Measurements from ENCODE around the gene ADARB1.

The ADARB1 gene

DNA sequence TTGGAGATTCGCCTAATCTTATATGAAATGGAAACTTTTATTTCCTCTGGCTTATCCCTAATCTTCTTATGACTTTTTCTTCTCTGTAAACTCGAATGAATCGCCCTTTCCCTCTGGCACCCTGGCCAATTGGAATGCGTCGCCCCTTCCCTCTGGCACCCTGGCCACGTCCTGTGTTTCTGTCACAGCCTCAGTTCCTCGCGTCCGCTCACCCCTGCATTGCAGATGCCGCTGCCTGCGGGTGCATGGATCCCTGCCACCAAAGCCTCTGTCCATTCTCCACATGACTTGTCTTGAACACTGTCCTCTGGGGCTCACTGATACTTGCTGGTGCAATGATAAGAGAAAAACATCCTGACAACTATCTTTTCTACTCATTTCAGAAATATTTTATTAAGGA is 104.6 kb downstream of the ADARB1 start:
- ATAC-seq (ENCODE audit: low read depth) = no peak
- no peak for DNase-seq (ENCODE audit: low spot score)
- TF ChIP-seq, protein P1, sequence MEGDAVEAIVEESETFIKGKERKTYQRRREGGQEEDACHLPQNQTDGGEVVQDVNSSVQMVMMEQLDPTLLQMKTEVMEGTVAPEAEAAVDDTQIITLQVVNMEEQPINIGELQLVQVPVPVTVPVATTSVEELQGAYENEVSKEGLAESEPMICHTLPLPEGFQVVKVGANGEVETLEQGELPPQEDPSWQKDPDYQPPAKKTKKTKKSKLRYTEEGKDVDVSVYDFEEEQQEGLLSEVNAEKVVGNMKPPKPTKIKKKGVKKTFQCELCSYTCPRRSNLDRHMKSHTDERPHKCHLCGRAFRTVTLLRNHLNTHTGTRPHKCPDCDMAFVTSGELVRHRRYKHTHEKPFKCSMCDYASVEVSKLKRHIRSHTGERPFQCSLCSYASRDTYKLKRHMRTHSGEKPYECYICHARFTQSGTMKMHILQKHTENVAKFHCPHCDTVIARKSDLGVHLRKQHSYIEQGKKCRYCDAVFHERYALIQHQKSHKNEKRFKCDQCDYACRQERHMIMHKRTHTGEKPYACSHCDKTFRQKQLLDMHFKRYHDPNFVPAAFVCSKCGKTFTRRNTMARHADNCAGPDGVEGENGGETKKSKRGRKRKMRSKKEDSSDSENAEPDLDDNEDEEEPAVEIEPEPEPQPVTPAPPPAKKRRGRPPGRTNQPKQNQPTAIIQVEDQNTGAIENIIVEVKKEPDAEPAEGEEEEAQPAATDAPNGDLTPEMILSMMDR (IDR thresholded peaks at IDR 0.05; ENCODE audit: poor library complexity, severe bottlenecking) = no peak
- Histone ChIP-seq H3K36me3 (ENCODE audit: low read depth) (peaks cover 10% of the 10 kb centered on the region), H3K27ac (ENCODE audit: poor library complexity, severe bottlenecking) (no peak overlapping the region), H3K4me1 (ENCODE audit: insufficient read depth, poor library complexity, severe bottlenecking) (no peaks in the 10 kb centered on the region), H3K9me3 (ENCODE audit: severe bottlenecking) (no peaks in the 10 kb centered on the region), H3K27me3 (ENCODE audit: insufficient read depth, poor library complexity, severe bottlenecking) (no peaks in the 10 kb centered on the region), H3K4me3 (ENCODE audit: severe bottlenecking) (no peak overlapping the region)

DNA sequence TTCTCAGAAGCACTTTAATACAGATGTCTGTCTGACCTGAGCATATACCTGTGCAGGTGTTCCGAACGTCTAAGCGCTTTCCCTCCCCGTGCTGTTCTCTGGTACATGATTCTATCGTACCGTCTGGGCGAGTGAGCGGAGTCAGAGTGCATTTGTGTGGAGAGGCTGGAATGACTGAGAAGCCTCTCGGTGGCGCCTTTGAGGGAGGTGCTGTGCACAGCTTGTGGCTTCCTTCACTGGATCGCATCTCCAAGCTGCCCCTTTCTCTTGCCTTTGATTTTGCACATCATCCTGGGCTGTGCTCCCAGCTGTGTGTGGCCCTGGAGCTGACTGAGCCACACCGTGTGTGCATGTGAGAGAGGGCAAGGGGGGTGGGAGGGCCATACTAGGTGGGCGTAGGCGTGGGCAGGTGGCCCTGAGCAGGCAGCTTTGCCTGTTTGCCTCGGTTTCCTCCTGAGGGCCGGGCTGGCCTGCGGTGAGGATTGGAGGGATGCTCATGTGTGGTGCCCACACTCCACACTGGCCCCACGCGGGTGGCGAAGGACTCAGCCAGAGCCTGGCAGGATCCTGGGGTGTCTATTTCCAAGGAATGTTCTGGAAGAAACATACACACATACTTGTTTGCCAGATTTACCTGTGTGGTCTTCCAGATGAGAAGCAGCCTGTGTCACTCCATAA is 105.3 kb downstream of the ADARB1 start:
- ATAC-seq (ENCODE audit: low read depth) = no peak
- no peaks in the 10 kb centered on the region for H3K4me1 ChIP-seq (ENCODE audit: insufficient read depth, poor library complexity, severe bottlenecking)
- TF ChIP-seq, protein P1 (IDR thresholded peaks at IDR 0.05; ENCODE audit: poor library complexity, severe bottlenecking) = no peak

DNA sequence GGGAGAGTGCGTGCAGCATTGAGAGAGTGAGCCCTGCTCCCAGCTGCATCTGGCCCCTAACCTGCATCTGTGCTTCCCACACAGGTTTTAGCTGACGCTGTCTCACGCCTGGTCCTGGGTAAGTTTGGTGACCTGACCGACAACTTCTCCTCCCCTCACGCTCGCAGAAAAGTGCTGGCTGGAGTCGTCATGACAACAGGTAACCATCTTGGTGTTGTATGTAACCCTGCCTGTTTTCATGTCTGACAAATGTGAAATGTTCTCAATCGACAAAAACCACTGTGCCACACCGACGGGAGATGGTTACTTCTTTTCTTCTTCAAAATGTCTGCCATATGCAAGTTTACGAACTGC is 105.8 kb downstream of the ADARB1 start:
- no peak for ATAC-seq (ENCODE audit: low read depth)
- no peaks in the 10 kb centered on the region for H3K4me1 ChIP-seq (ENCODE audit: insufficient read depth, poor library complexity, severe bottlenecking)
- DNase-seq (ENCODE audit: low spot score) = no peak
- H3K9me3 ChIP-seq (ENCODE audit: severe bottlenecking) = no peaks in the 10 kb centered on the region
- H3K36me3 ChIP-seq (ENCODE audit: low read depth) = peaks cover 15% of the 10 kb centered on the region
- H3K27me3 ChIP-seq (ENCODE audit: insufficient read depth, poor library complexity, severe bottlenecking) = no peaks in the 10 kb centered on the region
- TF ChIP-seq, protein P1 (IDR thresholded peaks at IDR 0.05; ENCODE audit: poor library complexity, severe bottlenecking) = no peak
- H3K4me3 ChIP-seq (ENCODE audit: severe bottlenecking) = no peak overlapping the region
- H3K27ac ChIP-seq (ENCODE audit: poor library complexity, severe bottlenecking) = no peak overlapping the region

More for the DNA sequence above, 105.3 kb downstream of the ADARB1 start:
- H3K9me3 ChIP-seq (ENCODE audit: severe bottlenecking) = no peaks in the 10 kb centered on the region
- no peaks in the 10 kb centered on the region for H3K27me3 ChIP-seq (ENCODE audit: insufficient read depth, poor library complexity, severe bottlenecking)
- no peak overlapping the region for H3K4me3 ChIP-seq (ENCODE audit: severe bottlenecking)
- no peak for DNase-seq (ENCODE audit: low spot score)
- no peak overlapping the region for H3K27ac ChIP-seq (ENCODE audit: poor library complexity, severe bottlenecking)
- H3K36me3 ChIP-seq (ENCODE audit: low read depth) = peaks cover 12% of the 10 kb centered on the region

DNA sequence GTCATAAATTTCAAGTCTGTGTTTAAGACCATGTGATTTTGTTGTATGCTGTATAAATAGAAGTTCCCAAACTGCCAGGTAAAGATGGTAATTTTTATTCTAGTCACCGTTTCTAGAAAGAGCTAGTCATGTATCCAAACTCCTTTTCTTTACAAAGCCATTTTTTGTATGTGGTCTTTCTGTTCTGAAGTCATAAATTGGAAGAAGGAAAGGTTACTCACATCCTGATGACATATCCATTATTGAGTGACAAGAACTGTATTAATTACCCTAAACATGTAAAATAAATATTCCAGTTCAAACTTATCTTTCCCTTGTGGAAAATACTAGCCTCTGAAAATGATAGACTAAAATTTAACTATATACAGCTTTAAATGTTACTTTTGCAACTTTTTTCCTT is 108.6 kb downstream of the ADARB1 start:
- TF ChIP-seq, protein P1 (IDR thresholded peaks at IDR 0.05; ENCODE audit: poor library complexity, severe bottlenecking) = no peak
- DNase-seq (ENCODE audit: low spot score) (no peak), ATAC-seq (ENCODE audit: low read depth) (no peak)
- H3K9me3 ChIP-seq (ENCODE audit: severe bottlenecking) = peaks cover 15% of the 10 kb centered on the region
- no peak overlapping the region for H3K4me3 ChIP-seq (ENCODE audit: severe bottlenecking)
- peaks cover 42% of the 10 kb centered on the region for H3K36me3 ChIP-seq (ENCODE audit: low read depth)
- no peaks in the 10 kb centered on the region for H3K27me3 ChIP-seq (ENCODE audit: insufficient read depth, poor library complexity, severe bottlenecking)
- no peak overlapping the region for H3K27ac ChIP-seq (ENCODE audit: poor library complexity, severe bottlenecking)
- no peaks in the 10 kb centered on the region for H3K4me1 ChIP-seq (ENCODE audit: insufficient read depth, poor library complexity, severe bottlenecking)

DNA sequence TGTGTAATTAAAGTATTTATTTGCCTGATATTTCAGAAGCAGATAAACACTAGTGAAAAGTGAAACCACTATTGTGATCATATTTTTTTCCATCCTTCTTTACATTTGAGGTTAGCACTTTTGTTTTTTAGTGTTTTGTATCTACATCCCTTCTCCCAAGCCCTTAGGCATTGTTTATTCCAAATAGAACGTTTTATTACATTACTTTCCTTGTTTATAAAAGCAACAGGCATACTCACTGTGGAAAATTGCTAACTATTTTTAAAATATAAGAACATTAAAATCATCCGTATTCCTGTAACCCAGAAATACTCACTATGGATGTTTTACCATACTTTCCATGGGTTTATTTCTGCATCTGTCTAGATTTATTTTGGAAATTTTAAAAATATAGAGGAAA is 109.5 kb downstream of the ADARB1 start:
- ATAC-seq (ENCODE audit: low read depth) (no peak), DNase-seq (ENCODE audit: low spot score) (no peak)
- Histone ChIP-seq H3K4me3 (ENCODE audit: severe bottlenecking) (no peak overlapping the region), H3K27me3 (ENCODE audit: insufficient read depth, poor library complexity, severe bottlenecking) (no peaks in the 10 kb centered on the region), H3K9me3 (ENCODE audit: severe bottlenecking) (peaks cover 19% of the 10 kb centered on the region), H3K4me1 (ENCODE audit: insufficient read depth, poor library complexity, severe bottlenecking) (no peaks in the 10 kb centered on the region), H3K27ac (ENCODE audit: poor library complexity, severe bottlenecking) (no peak overlapping the region), H3K36me3 (ENCODE audit: low read depth) (peaks cover 44% of the 10 kb centered on the region)
- TF ChIP-seq, protein P1 (IDR thresholded peaks at IDR 0.05; ENCODE audit: poor library complexity, severe bottlenecking) = no peak

All from RWPE2 (cell line).